K562 (cell line): ENCODE data around the gene UBE2G2. TPM values are rescaled to one million over a fixed set of nuclear protein-coding genes. Genes with fewer than 3 reads are reported as not detected.

Source experiments
- ATAC-seq: fragments of 200-7000 bp; cut with Tn5 transposase; 3 replicates; pipeline ENCODE4 v1.9.1; 2020; ENCODE audit warnings: moderate library complexity
- BruUV-seq: library from RNA; stranded (reverse); fragments of 400-500 nt; replicated peaks from 2 replicates; lab custom pipeline; 2021; lab: Mats Ljungman, UMichigan
- CTCF ChIA-PET: fragments of 300-600 bp; formaldehyde crosslinking; extraction: SDS; loops from one replicate; lab custom pipeline; 2021; ENCODE audit warnings: low intra/inter-chr PET ratio; lab: Yijun Ruan, JAX
- POLR2A ChIA-PET: fragments of 300-600, 350-650 bp; sonication (Branson Sonifier 250); formaldehyde crosslinking; extraction: SDS; loops from one replicate; lab custom pipeline; 2021; ENCODE audit warnings: antibody characterized with exemption, inconsistent platforms; lab: Yijun Ruan, JAX
- DNase-seq, 4 experiments: peaks; one replicate each; pipeline versions ENCODE4 v3.0.0 to v3.0.0-alpha.2; 2011 to 2018; ENCODE audit warnings: low spot score in 3 of 4, mixed read lengths in 3 of 4; ENCODE audit errors: extremely low read depth in 1 of 4
- FAIRE-seq: peaks from 2 replicates; lab custom pipeline; 2011; peaks lifted over from hg19 to GRCh38; lab: Jason Lieb, UNC
- H2AFZ ChIP-seq: 2 replicates; pipeline ENCODE4 v1.6.0; 2011; ENCODE audit warnings: low read depth, low read length, control low read depth, inconsistent platforms
- H3K27ac ChIP-seq: fragments of 200-600 bp; 3 replicates; pipeline ENCODE4 v1.8.0; 2011; ENCODE audit warnings: low read depth, mild to moderate bottlenecking, control low read depth, inconsistent platforms, low read length, moderate library complexity, mixed read lengths; ENCODE audit errors: extremely low read depth
- H3K27me3 ChIP-seq, 2 experiments: fragments of 300-600 bp in 1 of 2; 2 replicates in 1 of 2; 3 replicates in 1 of 2; pipeline versions ENCODE4 v1.6.0 to v1.8.0; 2011; ENCODE audit warnings: inconsistent platforms in 2 of 2, low read length in 2 of 2, mild to moderate bottlenecking in 1 of 2, mixed read lengths in 1 of 2, moderate library complexity in 1 of 2; ENCODE audit not compliant: control insufficient read depth in 2 of 2, insufficient read depth in 2 of 2
- H3K36me3 ChIP-seq: fragments of 300-600 bp; 3 replicates; pipeline ENCODE4 v1.8.0; 2011; ENCODE audit warnings: mild to moderate bottlenecking, low read length, inconsistent platforms; ENCODE audit not compliant: control insufficient read depth, insufficient read depth
- H3K4me1 ChIP-seq, 2 experiments: fragments of 200-600 bp in 1 of 2; replicated peaks in 1 of 2; 2 replicates in 1 of 2; 3 replicates in 1 of 2; pipeline versions ENCODE4 v1.5.1 to v1.8.0; 2011; ENCODE audit warnings: inconsistent platforms in 2 of 2, low read length in 2 of 2, mild to moderate bottlenecking in 1 of 2, mixed read lengths in 1 of 2, moderate library complexity in 1 of 2; ENCODE audit not compliant: control insufficient read depth in 2 of 2, insufficient read depth in 2 of 2
- H3K4me2 ChIP-seq: 2 replicates; pipeline ENCODE4 v1.6.1; 2011; ENCODE audit warnings: low read length, control low read depth, inconsistent platforms, mixed read lengths; ENCODE audit not compliant: insufficient read depth
- H3K4me3 ChIP-seq: fragments of 200-600 bp; sonication (generic), shearing (Covaris generic); 2 replicates; pipeline ENCODE4 v1.5.1; 2016; ENCODE audit warnings: control low read depth, inconsistent platforms
- H3K79me2 ChIP-seq: fragments of 200-600 bp; 3 replicates; pipeline ENCODE4 v1.8.0; 2011; ENCODE audit warnings: low read length, inconsistent platforms; ENCODE audit not compliant: control insufficient read depth, insufficient read depth
- H3K9ac ChIP-seq, 2 experiments: 2 replicates each; pipeline versions ENCODE4 v1.6.0 to v1.6.1; 2011; ENCODE audit warnings: low read depth in 2 of 2, low read length in 2 of 2, control low read depth in 1 of 2, inconsistent platforms in 1 of 2, mild to moderate bottlenecking in 1 of 2, mixed read lengths in 1 of 2; ENCODE audit not compliant: insufficient read depth in 1 of 2
- H3K9me1 ChIP-seq: one replicate; pipeline ENCODE4 v1.6.0; 2011; ENCODE audit warnings: inconsistent platforms, mild to moderate bottlenecking, low read length, moderate library complexity; ENCODE audit not compliant: control insufficient read depth, insufficient read depth
- H3K9me3 ChIP-seq: replicated peaks from 2 replicates; pipeline ENCODE4 v1.5.1; 2011; ENCODE audit warnings: low read depth, low read length, inconsistent platforms; ENCODE audit not compliant: control insufficient read depth, insufficient read depth
- H4K20me1 ChIP-seq: replicated peaks from 2 replicates; pipeline ENCODE4 v1.6.1; 2011; ENCODE audit warnings: low read length, inconsistent platforms, mixed read lengths; ENCODE audit not compliant: control insufficient read depth, insufficient read depth
- ETS2 ChIP-seq: IDR thresholded peaks from 2 replicates; pipeline ENCODE4 v1.6.1; 2016; ENCODE audit warnings: borderline replicate concordance, missing genetic modification characterization, mild to moderate bottlenecking, moderate library complexity, missing compliant biosample characterization; ENCODE audit not compliant: poor library complexity, severe bottlenecking
- FOXA3 ChIP-seq, 2 experiments: fragments of 450-650 bp in 1 of 2; sonication (generic) in 1 of 2; formaldehyde crosslinking; IDR thresholded peaks in 1 of 2; conservative IDR thresholded peaks in 1 of 2; 2 replicates each; pipeline versions ENCODE4 v1.4.0 to v1.8.0; 2020 to 2022; ENCODE audit warnings: mild to moderate bottlenecking in 2 of 2, missing genetic modification reagents in 1 of 2
- HNRNPLL ChIP-seq: fragments of 200-400 bp; formaldehyde crosslinking; IDR thresholded peaks from 2 replicates; pipeline ENCODE4 v1.6.1; 2017; ENCODE audit warnings: low read length, low read depth, mild to moderate bottlenecking; ENCODE audit not compliant: poor library complexity, severe bottlenecking
- MTA1 ChIP-seq: fragments of 450-650 bp; IDR thresholded peaks from 2 replicates; pipeline ENCODE4 v1.6.1; 2017; ENCODE audit warnings: borderline replicate concordance
- NEUROD1 ChIP-seq: fragments of 150-350 bp; IDR thresholded peaks from 2 replicates; pipeline ENCODE4 v1.6.1; 2014; ENCODE audit warnings: borderline replicate concordance, low read length, low read depth; ENCODE audit not compliant: partially characterized antibody
- RBM39 ChIP-seq: fragments of 200-400 bp; formaldehyde crosslinking; optimal IDR thresholded peaks from 2 replicates; pipeline ENCODE3; 2018; ENCODE audit warnings: low read depth, low read length
- SIN3B ChIP-seq: fragments of 450-650 bp; IDR thresholded peaks from 2 replicates; pipeline ENCODE4 v1.6.1; 2017; ENCODE audit warnings: low read depth, mild to moderate bottlenecking, moderate library complexity
- TEAD4 ChIP-seq, 2 experiments: sonication (generic) in 1 of 2; formaldehyde crosslinking in 1 of 2; IDR thresholded peaks; 2 replicates each; pipeline versions ENCODE4 v1.6.1 to v1.8.0; 2012 to 2022; ENCODE audit warnings: borderline replicate concordance in 1 of 2, inconsistent platforms in 1 of 2, low read length in 1 of 2, mild to moderate bottlenecking in 1 of 2, missing genetic modification reagents in 1 of 2
- XRCC4 ChIP-seq: IDR thresholded peaks from one replicate; pipeline ENCODE4 v1.6.1; 2011; ENCODE audit not compliant: insufficient read depth, insufficient read length; ENCODE audit errors: extremely low read depth
- ZNF121 ChIP-seq: sonication (generic); formaldehyde crosslinking; conservative IDR thresholded peaks from 2 replicates; pipeline ENCODE4 v1.8.0; 2022; ENCODE audit warnings: missing genetic modification reagents
- ZNF589 ChIP-seq: fragments of 200-800 bp; sonication (Bioruptor generic); IDR thresholded peaks from 2 replicates; pipeline ENCODE4 v1.6.1; 2016; ENCODE audit warnings: low read depth, missing genetic modification characterization, missing compliant biosample characterization
- ZNF75A ChIP-seq: fragments of 450-650 bp; formaldehyde crosslinking; IDR thresholded peaks from 2 replicates; pipeline ENCODE4 v1.4.0; 2020; ENCODE audit warnings: mild to moderate bottlenecking
- ZNF764 ChIP-seq: fragments of 250-450 bp; sonication (Bioruptor Pico); IDR thresholded peaks from 2 replicates; pipeline ENCODE4 v1.4.0; 2020; ENCODE audit warnings: low read depth, mild to moderate bottlenecking, moderate library complexity
- WGBS: fragments of 100-300 bp; shearing (Covaris generic); methylation state at CpG from one replicate; pipeline ENCODE4 v1.1.6; 2016; ENCODE audit warnings: low coverage, mixed read lengths; ENCODE audit not compliant: insufficient coverage; ENCODE audit errors: missing lambda C conversion rate; 5-methylcytosine and 5-hydroxymethylcytosine counted together
- in situ Hi-C: fragments of 300-500 bp; cut with MboI; formaldehyde crosslinking; loops from 4 replicates; pipeline ENCODE4 v1.15.0; 2018; ENCODE audit warnings: inconsistent platforms, mixed read lengths
- intact Hi-C: fragments of 100-400 bp; cut with micrococcal nuclease; formaldehyde crosslinking; loops from 2 replicates; pipeline ENCODE4 v1.14.2; 2022
- polyA plus RNA-seq, 8 experiments: library from polyadenylated mRNA; depleted of rRNA in 4 of 8; stranded (reverse) in 5 of 8; unstranded in 3 of 8; fragments of >200 nt; fragmentation: Nextera tagmentation in 2 of 8; fragmentation: Illumina TruSeq in 1 of 8; extraction: Ambion mirVana in 2 of 8; extraction: Trizol in 1 of 8; gene quantifications; 2 replicates each; pipeline versions ENCODE4 v1.2.1 to v1.2.3, GENCODE V29; 2011 to 2014; ENCODE audit warnings: inconsistent platforms in 1 of 8, missing spikeins in 1 of 8
- total RNA-seq, 7 experiments: library from RNA; depleted of rRNA in 6 of 7; stranded (reverse); fragments of >200 nt in 6 of 7; fragmentation: Illumina TruSeq in 2 of 7; extraction: Trizol in 2 of 7; gene quantifications; 2 replicates each; pipeline versions ENCODE4 v1.2.1 to v1.2.3, GENCODE V29; 2011 to 2021; ENCODE audit warnings: low replicate concordance in 1 of 7
- TF ChIP-seq, protein P1 (sequence below): fragments of 450-650 bp; conservative IDR thresholded peaks from 2 replicates; pipeline ENCODE4 v1.6.1; 2016; ENCODE audit warnings: missing genetic modification characterization, low read depth, mild to moderate bottlenecking, missing compliant biosample characterization, moderate library complexity
- TF ChIP-seq, protein P2 (sequence below): fragments of 250-450 bp; sonication (Bioruptor Pico); IDR thresholded peaks from 2 replicates; pipeline ENCODE4 v1.5.0; 2022; ENCODE audit warnings: mild to moderate bottlenecking
- TF ChIP-seq, protein P3 (sequence below), 2 experiments: fragments of 450-650 bp; IDR thresholded peaks; 2 replicates each; pipeline ENCODE4 v1.6.1; 2016

Gene UBE2G2
- total and polyA plus RNA-seq, 9 of the 15 experiments (the other 6 are each of a cell fraction or from before 2014, with no cell fraction given) = 47.5 to 225 (median 140) TPM

DNA sequence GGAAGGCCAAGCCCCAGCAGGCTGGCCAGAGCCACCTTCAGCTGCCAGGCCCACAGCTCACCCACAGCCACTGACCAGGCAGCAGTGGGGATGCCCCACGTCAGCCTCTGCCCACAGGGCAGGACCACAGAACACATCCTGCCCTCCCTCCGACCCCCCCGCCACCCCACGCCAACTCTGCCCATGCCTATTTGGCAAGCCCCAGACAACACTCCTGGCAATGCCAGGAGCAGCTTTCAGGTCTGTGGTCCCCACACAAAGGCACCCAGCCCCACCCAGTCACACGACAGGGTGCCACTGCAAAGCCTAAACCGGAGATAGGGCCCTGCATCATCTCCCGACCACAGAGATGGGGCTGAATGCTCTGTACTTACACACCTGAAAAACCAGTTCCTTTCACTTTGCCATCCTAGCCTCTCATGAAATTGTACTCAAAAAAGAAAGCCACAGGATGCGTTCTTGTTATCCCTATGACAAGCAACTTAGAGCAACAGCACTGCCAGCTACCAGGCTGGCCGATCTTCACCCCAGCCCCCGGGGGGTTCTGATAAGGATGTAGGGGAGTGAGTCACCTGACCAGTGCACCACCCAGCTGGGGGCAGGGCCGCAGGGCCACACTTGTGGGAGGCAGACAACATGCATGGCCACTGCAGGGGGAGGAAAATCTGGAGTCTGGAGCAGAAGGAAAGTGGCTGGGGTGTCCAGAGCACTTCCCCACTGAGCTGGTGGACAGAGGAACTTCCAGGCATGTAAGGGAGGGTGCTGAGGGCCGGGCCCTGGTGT lies 36.2 kb downstream of the UBE2G2 start:
- ChIA-PET CTCF (no interaction called here), POLR2A (interaction anchor here (0.6 to 1.2 kb wide), 4 partner anchors 9 to 299 kb away, joined by 3 to 4 read pairs (median 3); no protein-coding TSS in a partner anchor)
- H3K4me1 ChIP-seq = peaks cover 17 to 62% of the 10 kb centered on the region in 2 experiments
- H3K36me3 ChIP-seq = peaks cover 20% of the 10 kb centered on the region; the same call in 2 of the 3 replicates
- FAIRE-seq = peak; percentile 83
- BruUV-seq = no TSS peak
- H2AFZ ChIP-seq = peak overlapping the region; percentile 41; the same call in 1 of the 2 replicates
- no peaks in the 10 kb centered on the region for H3K27me3 ChIP-seq
- in situ Hi-C loops (no loop called here), intact Hi-C loops (no loop called here)
- H3K4me3 ChIP-seq = no peak overlapping the region
- H3K9me3 ChIP-seq = no peaks in the 10 kb centered on the region
- H3K4me2 ChIP-seq = peak overlapping the region; percentile 40
- peaks cover 28% of the 10 kb centered on the region for H4K20me1 ChIP-seq
- H3K9ac ChIP-seq = peak overlapping the region in 1 of 2 experiments; percentile 79; a peak in 3 of 4 replicates
- WGBS = 5% methylated on average over 9 of the region's 12 CpGs
- H3K79me2 ChIP-seq = no peaks in the 10 kb centered on the region
- H3K27ac ChIP-seq = no peak overlapping the region
- DNase-seq = peak; percentile 70 to 88 (median 81)
- peaks cover 4% of the 10 kb centered on the region for H3K9me1 ChIP-seq
- ATAC-seq = peak; percentile 70
- TF ChIP-seq, protein P1, sequence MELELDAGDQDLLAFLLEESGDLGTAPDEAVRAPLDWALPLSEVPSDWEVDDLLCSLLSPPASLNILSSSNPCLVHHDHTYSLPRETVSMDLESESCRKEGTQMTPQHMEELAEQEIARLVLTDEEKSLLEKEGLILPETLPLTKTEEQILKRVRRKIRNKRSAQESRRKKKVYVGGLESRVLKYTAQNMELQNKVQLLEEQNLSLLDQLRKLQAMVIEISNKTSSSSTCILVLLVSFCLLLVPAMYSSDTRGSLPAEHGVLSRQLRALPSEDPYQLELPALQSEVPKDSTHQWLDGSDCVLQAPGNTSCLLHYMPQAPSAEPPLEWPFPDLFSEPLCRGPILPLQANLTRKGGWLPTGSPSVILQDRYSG (tag) = no peak
- TF ChIP-seq ZNF121 (CRISPR knock-in tag) (no peak), NEUROD1 (peak; percentile 43), ZNF75A (CRISPR knock-in tag) (no peak), HNRNPLL (peak; percentile 24), RBM39 (no peak), FOXA3 (CRISPR knock-in tag; conservative IDR thresholded peaks at IDR 0.05 in 1 of 2, IDR thresholded peaks at IDR 0.05 in 1 of 2) (0 out of 4 replicates have a peak, but pooled peaks of 1 of the 2 experiments have one; percentile 45), SIN3B (no peak), ETS2 (no peak), MTA1 (no peak), XRCC4 (no peak), TEAD4 (IDR thresholded peaks at IDR 0.05; ENCODE audit: low read length) (no peak), TEAD4 (CRISPR knock-in tag; IDR thresholded peaks at IDR 0.05; ENCODE audit: borderline replicate concordance) (no peak), ZNF589 (CRISPR knock-in tag) (no peak), ZNF764 (CRISPR knock-in tag) (no peak)
- TF ChIP-seq, protein P2, sequence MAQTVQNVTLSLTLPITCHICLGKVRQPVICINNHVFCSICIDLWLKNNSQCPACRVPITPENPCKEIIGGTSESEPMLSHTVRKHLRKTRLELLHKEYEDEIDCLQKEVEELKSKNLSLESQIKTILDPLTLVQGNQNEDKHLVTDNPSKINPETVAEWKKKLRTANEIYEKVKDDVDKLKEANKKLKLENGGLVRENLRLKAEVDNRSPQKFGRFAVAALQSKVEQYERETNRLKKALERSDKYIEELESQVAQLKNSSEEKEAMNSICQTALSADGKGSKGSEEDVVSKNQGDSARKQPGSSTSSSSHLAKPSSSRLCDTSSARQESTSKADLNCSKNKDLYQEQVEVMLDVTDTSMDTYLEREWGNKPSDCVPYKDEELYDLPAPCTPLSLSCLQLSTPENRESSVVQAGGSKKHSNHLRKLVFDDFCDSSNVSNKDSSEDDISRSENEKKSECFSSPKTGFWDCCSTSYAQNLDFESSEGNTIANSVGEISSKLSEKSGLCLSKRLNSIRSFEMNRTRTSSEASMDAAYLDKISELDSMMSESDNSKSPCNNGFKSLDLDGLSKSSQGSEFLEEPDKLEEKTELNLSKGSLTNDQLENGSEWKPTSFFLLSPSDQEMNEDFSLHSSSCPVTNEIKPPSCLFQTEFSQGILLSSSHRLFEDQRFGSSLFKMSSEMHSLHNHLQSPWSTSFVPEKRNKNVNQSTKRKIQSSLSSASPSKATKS (CRISPR knock-in tag) = no peak
- TF ChIP-seq, protein P3, sequence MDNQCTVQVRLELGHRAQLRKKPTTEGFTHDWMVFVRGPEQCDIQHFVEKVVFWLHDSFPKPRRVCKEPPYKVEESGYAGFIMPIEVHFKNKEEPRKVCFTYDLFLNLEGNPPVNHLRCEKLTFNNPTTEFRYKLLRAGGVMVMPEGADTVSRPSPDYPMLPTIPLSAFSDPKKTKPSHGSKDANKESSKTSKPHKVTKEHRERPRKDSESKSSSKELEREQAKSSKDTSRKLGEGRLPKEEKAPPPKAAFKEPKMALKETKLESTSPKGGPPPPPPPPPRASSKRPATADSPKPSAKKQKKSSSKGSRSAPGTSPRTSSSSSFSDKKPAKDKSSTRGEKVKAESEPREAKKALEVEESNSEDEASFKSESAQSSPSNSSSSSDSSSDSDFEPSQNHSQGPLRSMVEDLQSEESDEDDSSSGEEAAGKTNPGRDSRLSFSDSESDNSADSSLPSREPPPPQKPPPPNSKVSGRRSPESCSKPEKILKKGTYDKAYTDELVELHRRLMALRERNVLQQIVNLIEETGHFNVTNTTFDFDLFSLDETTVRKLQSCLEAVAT (IDR thresholded peaks at IDR 0.05) = no peak
